NCI-H2196 (cell line): ENCODE measurements around the gene MEI1.

Source experiments
- DNase-seq: peaks from one replicate; lab custom pipeline; 2025; ENCODE audit not compliant: unreplicated experiment; lab: John Stamatoyannopoulos, UW

MEI1 gene

GRCh38 chr22:41780746-41781505 lies 81.6 kb downstream of the MEI1 start:
- no peak for DNase-seq

GRCh38 chr22:41781507-41781906 lies 82.2 kb downstream of the MEI1 start:
- no peak for DNase-seq

GRCh38 chr22:41782316-41782715 lies 83.0 kb downstream of the MEI1 start:
- no peak for DNase-seq

- DNase-seq = no peak
Measured at GRCh38 chr22:41782751-41783150, 83.4 kb downstream of the MEI1 start.

- no peak for DNase-seq
Measured at GRCh38 chr22:41787331-41787730, 88.0 kb downstream of the MEI1 start.

GRCh38 chr22:41793871-41794270 lies 94.6 kb downstream of the MEI1 start:
- DNase-seq = no peak

GRCh38 chr22:41798736-41799135 lies 99.4 kb downstream of the MEI1 start:
- no peak for DNase-seq

GRCh38 chr22:41799486-41800347 lies 100.4 kb downstream of the MEI1 start:
- no peak for DNase-seq

- peak; percentile 92 for DNase-seq
Measured at GRCh38 chr22:41800348-41801146, 101.2 kb downstream of the MEI1 start, which contains the start of gene CCDC134. Gene CCDC134, plus strand, starts transcription at chr22:41800679. Its CDS starts 8,212 bp downstream, at chr22:41808891.

- DNase-seq = no peak
Measured at GRCh38 chr22:41801147-41801819, 102.0 kb downstream of the MEI1 start.

- no peak for DNase-seq
Measured at GRCh38 chr22:41801886-41802285, 102.6 kb downstream of the MEI1 start.

- no peak for DNase-seq
Measured at GRCh38 chr22:41805639-41806038, 106.3 kb downstream of the MEI1 start.

- DNase-seq = no peak
Measured at GRCh38 chr22:41808400-41808799, 109.1 kb downstream of the MEI1 start.

- no peak for DNase-seq
Measured at GRCh38 chr22:41810022-41810421, 110.7 kb downstream of the MEI1 start.

- no peak for DNase-seq
Measured at GRCh38 chr22:41812805-41813545, 113.7 kb downstream of the MEI1 start.

- no peak for DNase-seq
Measured at GRCh38 chr22:41813726-41814410, 114.6 kb downstream of the MEI1 start.

GRCh38 chr22:41815716-41816115 lies 116.4 kb downstream of the MEI1 start:
- no peak for DNase-seq

GRCh38 chr22:41816241-41816640 lies 116.9 kb downstream of the MEI1 start:
- no peak for DNase-seq

- no peak for DNase-seq
Measured at GRCh38 chr22:41816871-41817270, 117.6 kb downstream of the MEI1 start.
